PC-9 (cell line): Measurements from ENCODE around the gene ATAD3A.

Experiments
- CTCF ChIP-seq: fragments of 200-600 bp; sonication (generic); conservative IDR thresholded peaks from 2 replicates; pipeline ENCODE4 v1.6.1; 2017; ENCODE audit warnings: mixed run types, antibody characterized with exemption, mild to moderate bottlenecking, moderate library complexity
- EZH2 ChIP-seq: fragments of 200-600 bp; sonication (generic); IDR thresholded peaks from 2 replicates; pipeline ENCODE4 v1.8.0; 2017; ENCODE audit warnings: antibody characterized with exemption, low read depth

DNA sequence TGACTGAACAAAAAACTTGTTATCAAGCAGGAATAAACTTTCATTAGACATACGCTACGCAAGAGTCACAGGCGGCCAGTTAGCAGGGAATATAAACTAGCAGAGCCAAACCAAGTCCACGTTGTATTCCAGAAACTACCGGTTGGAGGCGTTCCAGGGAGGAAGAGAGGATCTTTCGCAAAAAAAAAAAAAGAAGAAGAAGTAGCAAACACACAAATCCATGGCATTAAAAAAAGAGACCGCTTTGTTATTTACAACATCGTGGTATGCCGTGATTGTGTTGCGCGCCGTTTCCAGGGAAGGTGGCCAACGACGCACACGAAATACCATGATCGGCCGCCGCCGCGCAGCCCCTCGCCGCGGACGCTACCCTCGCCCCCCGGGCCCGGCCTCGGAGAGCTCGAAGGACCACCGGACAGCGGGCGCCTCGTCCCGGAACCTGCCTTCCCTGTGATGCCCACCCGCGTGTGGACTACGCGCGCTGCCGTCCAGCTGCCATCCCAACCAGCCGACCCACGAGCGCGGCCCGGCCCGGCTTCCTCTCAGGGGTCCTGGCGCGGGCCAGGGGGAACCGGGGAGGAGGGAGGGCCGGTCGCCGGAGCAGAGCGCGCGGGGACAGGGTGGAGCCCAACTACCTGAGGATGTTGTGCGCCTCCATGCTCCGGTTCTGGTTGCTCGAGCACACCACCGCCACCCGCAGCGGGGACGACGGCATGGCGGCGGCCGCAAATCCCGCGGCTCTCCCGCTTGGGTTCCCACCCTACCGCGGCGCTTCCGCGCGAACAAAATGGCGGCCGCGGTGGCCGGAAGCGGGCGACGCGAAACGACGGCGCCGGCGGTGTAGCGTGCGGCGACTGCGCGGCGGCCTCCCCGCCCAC, 62.1 kb downstream of the ATAD3A start:
- TF ChIP-seq CTCF, result peak; percentile 54; the same call in 1 of the 2 replicates
- no peak for TF ChIP-seq EZH2
